Measurements from ENCODE around the gene MDK. TPM values are rescaled to one million over a fixed set of nuclear protein-coding genes. Genes with fewer than 3 reads are reported as not detected.

The MDK gene
- total and polyA plus RNA-seq, 2 of the 13 experiments (the other 11 are each of a cell fraction or from before 2014, with no cell fraction given): 312 to 407 TPM

DNA sequence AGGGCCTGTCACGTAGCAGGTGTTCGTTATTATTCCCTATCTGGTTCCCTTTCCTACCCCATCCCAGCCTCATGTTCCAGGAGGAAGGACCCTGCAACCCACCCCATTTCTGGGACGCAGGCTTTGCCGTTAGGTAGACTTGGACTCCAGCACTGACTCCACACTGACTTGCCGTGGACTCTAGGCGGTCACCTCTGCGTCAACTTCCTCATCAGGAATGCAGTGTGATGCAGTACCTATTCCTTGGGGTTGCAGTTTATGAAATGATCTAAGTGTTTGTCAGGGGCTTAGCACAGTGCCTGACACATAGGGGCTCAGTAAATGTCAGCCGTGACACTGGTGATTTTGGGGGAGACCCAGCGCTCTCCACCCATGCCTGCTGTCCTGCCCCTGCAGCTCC is 17.4 kb upstream of the MDK start:
- Histone ChIP-seq H2AFZ (ENCODE audit: low read length) (no peak overlapping the region), H3K36me3 (replicated peaks in 1 of 2; ENCODE audit: control insufficient read depth in 1 of 2, insufficient read depth in 2 of 2, low read length in 2 of 2) (peaks cover 0 to 10% of the 10 kb centered on the region in 2 experiments; a peak in 2 of 5 replicates), H3K27me3 (ENCODE audit: control insufficient read depth in 1 of 2, insufficient read depth in 2 of 2, low read length in 2 of 2) (no peaks in the 10 kb centered on the region), H3K4me3 (replicated peaks in 1 of 3; ENCODE audit: insufficient read depth in 1 of 3, low read depth in 2 of 3, low read length in 3 of 3) (no peak overlapping the region), H3K27ac (ENCODE audit: extremely low read length, insufficient read depth, low read length) (no peak overlapping the region), H3K4me2 (ENCODE audit: low read depth, low read length) (no peak overlapping the region), H3K9me3 (ENCODE audit: low read length) (no peaks in the 10 kb centered on the region), H3K79me2 (ENCODE audit: insufficient read depth, low read length) (no peaks in the 10 kb centered on the region), H3K4me1 (ENCODE audit: insufficient read depth, low read length) (peaks cover 15% of the 10 kb centered on the region), H3K9ac (ENCODE audit: insufficient read depth, low read depth, low read length) (no peak overlapping the region), H4K20me1 (ENCODE audit: insufficient read depth, low read length) (no peaks in the 10 kb centered on the region)
- FAIRE-seq: no peak
- WGBS (ENCODE audit: low lambda C conversion rate): 96% methylated on average over 7 of the region's 9 CpGs
- no TSS peak for BruUV-seq (replicated peaks)
- ChIA-PET POLR2A (no interaction called here), CTCF (ENCODE audit: low intra/inter-chr PET ratio, low total read pairs) (no interaction called here)
- TF ChIP-seq AGO1 (IDR thresholded peaks at IDR 0.05; ENCODE audit: low read depth, low read length, poor library complexity, severe bottlenecking) (no peak), TRIM24 (CRISPR knock-in tag; IDR thresholded peaks at IDR 0.05) (no peak), ZNF652 (CRISPR knock-in tag; IDR thresholded peaks at IDR 0.05; ENCODE audit: borderline replicate concordance, low read depth) (no peak), NFE2L1 (CRISPR knock-in tag; IDR thresholded peaks at IDR 0.05; ENCODE audit: borderline replicate concordance) (no peak), ZNF777 (CRISPR knock-in tag; IDR thresholded peaks at IDR 0.05) (no peak), GTF2F1 (IDR thresholded peaks at IDR 0.05; ENCODE audit: low read length) (no peak), RAD21 (CRISPR knock-in tag; IDR thresholded peaks at IDR 0.05) (no peak), GLMP (CRISPR knock-in tag; IDR thresholded peaks at IDR 0.05; ENCODE audit: borderline replicate concordance) (no peak), ZNF646 (CRISPR knock-in tag; IDR thresholded peaks at IDR 0.05) (no peak), YEATS4 (CRISPR knock-in tag; IDR thresholded peaks at IDR 0.05; ENCODE audit: borderline replicate concordance) (no peak), FLYWCH1 (CRISPR knock-in tag; IDR thresholded peaks at IDR 0.05) (no peak), MBD4 (IDR thresholded peaks at IDR 0.05; ENCODE audit: borderline replicate concordance, low read length) (no peak), ZFAT (CRISPR knock-in tag; conservative IDR thresholded peaks at IDR 0.05) (no peak), ZNF790 (CRISPR knock-in tag; IDR thresholded peaks at IDR 0.05; ENCODE audit: borderline replicate concordance) (no peak)
- TF ChIP-seq, protein P1, sequence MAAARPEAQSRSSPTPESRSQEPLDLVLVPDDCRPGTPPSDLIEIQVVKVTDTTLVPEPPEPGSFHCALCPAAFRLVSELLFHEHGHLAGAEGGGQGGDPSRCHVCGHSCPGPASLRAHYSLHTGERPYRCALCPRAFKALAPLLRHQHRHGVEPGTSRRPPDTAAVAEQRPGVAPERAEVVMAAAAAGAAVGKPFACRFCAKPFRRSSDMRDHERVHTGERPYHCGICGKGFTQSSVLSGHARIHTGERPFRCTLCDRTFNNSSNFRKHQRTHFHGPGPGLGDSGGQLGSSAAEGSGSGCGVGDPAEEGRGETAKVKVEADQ (CRISPR knock-in tag; IDR thresholded peaks at IDR 0.05; ENCODE audit: borderline replicate concordance): no peak
- TF ChIP-seq, protein P2, sequence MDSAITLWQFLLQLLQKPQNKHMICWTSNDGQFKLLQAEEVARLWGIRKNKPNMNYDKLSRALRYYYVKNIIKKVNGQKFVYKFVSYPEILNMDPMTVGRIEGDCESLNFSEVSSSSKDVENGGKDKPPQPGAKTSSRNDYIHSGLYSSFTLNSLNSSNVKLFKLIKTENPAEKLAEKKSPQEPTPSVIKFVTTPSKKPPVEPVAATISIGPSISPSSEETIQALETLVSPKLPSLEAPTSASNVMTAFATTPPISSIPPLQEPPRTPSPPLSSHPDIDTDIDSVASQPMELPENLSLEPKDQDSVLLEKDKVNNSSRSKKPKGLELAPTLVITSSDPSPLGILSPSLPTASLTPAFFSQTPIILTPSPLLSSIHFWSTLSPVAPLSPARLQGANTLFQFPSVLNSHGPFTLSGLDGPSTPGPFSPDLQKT (CRISPR knock-in tag; IDR thresholded peaks at IDR 0.05; ENCODE audit: borderline replicate concordance): no peak
- intact Hi-C loops (cut with micrococcal nuclease; ENCODE audit: unreplicated experiment) (no loop called here), in situ Hi-C loops (cut with HindIII; ENCODE audit: extremely low pct_ligation_motif_present, low pct_unique_long_range_greater_than_20kb) (no loop called here)
- ATAC-seq: no peak
- no peak for DNase-seq (ENCODE audit: low spot score)

All from HepG2 (cell line).